ENCODE measurements around the gene FKRP. TPM values are rescaled to one million over a fixed set of nuclear protein-coding genes. Genes with fewer than 3 reads are reported as not detected.
A peak's percentile ranks its signal among the peaks of the same experiment; 100 is the strongest.

The FKRP gene
- total and polyA plus RNA-seq, 2 of the 13 experiments (the other 11 are each of a cell fraction or from before 2014, with no cell fraction given): 7.3 to 9.8 TPM

- TF ChIP-seq MXD1 (CRISPR knock-in tag; IDR thresholded peaks at IDR 0.05): 0 out of 2 replicates have a peak, but pooled peaks have one; percentile 55
- TF ChIP-seq, protein P1, sequence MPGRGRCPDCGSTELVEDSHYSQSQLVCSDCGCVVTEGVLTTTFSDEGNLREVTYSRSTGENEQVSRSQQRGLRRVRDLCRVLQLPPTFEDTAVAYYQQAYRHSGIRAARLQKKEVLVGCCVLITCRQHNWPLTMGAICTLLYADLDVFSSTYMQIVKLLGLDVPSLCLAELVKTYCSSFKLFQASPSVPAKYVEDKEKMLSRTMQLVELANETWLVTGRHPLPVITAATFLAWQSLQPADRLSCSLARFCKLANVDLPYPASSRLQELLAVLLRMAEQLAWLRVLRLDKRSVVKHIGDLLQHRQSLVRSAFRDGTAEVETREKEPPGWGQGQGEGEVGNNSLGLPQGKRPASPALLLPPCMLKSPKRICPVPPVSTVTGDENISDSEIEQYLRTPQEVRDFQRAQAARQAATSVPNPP (CRISPR knock-in tag; IDR thresholded peaks at IDR 0.05): no peak
- TF ChIP-seq HNF4A (CRISPR knock-in tag; IDR thresholded peaks at IDR 0.05): no peak
- TF ChIP-seq STAG1 (CRISPR knock-in tag; IDR thresholded peaks at IDR 0.05): 0 out of 2 replicates have a peak, but pooled peaks have one; percentile 10
- peak; percentile 34; the same call in 1 of the 2 replicates for TF ChIP-seq HINFP (CRISPR knock-in tag; IDR thresholded peaks at IDR 0.05; ENCODE audit: low read depth)
- TF ChIP-seq AGO2 (optimal IDR thresholded peaks at IDR 0.05; ENCODE audit: low read depth, low read length): peak; percentile 88
- TF ChIP-seq, protein P2, sequence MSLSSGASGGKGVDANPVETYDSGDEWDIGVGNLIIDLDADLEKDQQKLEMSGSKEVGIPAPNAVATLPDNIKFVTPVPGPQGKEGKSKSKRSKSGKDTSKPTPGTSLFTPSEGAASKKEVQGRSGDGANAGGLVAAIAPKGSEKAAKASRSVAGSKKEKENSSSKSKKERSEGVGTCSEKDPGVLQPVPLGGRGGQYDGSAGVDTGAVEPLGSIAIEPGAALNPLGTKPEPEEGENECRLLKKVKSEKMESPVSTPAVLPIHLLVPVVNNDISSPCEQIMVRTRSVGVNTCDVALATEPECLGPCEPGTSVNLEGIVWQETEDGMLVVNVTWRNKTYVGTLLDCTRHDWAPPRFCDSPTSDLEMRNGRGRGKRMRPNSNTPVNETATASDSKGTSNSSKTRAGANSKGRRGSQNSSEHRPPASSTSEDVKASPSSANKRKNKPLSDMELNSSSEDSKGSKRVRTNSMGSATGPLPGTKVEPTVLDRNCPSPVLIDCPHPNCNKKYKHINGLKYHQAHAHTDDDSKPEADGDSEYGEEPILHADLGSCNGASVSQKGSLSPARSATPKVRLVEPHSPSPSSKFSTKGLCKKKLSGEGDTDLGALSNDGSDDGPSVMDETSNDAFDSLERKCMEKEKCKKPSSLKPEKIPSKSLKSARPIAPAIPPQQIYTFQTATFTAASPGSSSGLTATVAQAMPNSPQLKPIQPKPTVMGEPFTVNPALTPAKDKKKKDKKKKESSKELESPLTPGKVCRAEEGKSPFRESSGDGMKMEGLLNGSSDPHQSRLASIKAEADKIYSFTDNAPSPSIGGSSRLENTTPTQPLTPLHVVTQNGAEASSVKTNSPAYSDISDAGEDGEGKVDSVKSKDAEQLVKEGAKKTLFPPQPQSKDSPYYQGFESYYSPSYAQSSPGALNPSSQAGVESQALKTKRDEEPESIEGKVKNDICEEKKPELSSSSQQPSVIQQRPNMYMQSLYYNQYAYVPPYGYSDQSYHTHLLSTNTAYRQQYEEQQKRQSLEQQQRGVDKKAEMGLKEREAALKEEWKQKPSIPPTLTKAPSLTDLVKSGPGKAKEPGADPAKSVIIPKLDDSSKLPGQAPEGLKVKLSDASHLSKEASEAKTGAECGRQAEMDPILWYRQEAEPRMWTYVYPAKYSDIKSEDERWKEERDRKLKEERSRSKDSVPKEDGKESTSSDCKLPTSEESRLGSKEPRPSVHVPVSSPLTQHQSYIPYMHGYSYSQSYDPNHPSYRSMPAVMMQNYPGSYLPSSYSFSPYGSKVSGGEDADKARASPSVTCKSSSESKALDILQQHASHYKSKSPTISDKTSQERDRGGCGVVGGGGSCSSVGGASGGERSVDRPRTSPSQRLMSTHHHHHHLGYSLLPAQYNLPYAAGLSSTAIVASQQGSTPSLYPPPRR (CRISPR knock-in tag; IDR thresholded peaks at IDR 0.05; ENCODE audit: borderline replicate concordance): no peak; the same call in 1 of the 2 replicates
- peak; percentile 96 for TF ChIP-seq ZC3H13 (CRISPR knock-in tag; IDR thresholded peaks at IDR 0.05)
- TF ChIP-seq EED (CRISPR knock-in tag; IDR thresholded peaks at IDR 0.05): no peak
- no peak for TF ChIP-seq ZZZ3 (CRISPR knock-in tag; IDR thresholded peaks at IDR 0.05; ENCODE audit: borderline replicate concordance)
- peak; percentile 85 for TF ChIP-seq TGIF2 (CRISPR knock-in tag; IDR thresholded peaks at IDR 0.05)
- TF ChIP-seq, protein P3, sequence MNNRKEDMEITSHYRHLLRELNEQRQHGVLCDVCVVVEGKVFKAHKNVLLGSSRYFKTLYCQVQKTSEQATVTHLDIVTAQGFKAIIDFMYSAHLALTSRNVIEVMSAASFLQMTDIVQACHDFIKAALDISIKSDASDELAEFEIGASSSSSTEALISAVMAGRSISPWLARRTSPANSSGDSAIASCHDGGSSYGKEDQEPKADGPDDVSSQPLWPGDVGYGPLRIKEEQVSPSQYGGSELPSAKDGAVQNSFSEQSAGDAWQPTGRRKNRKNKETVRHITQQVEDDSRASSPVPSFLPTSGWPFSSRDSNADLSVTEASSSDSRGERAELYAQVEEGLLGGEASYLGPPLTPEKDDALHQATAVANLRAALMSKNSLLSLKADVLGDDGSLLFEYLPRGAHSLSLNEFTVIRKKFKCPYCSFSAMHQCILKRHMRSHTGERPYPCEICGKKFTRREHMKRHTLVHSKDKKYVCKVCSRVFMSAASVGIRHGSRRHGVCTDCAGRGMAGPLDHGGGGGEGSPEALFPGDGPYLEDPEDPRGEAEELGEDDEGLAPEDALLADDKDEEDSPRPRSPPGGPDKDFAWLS (CRISPR knock-in tag; IDR thresholded peaks at IDR 0.05; ENCODE audit: borderline replicate concordance): no peak
- TF ChIP-seq, protein P4, sequence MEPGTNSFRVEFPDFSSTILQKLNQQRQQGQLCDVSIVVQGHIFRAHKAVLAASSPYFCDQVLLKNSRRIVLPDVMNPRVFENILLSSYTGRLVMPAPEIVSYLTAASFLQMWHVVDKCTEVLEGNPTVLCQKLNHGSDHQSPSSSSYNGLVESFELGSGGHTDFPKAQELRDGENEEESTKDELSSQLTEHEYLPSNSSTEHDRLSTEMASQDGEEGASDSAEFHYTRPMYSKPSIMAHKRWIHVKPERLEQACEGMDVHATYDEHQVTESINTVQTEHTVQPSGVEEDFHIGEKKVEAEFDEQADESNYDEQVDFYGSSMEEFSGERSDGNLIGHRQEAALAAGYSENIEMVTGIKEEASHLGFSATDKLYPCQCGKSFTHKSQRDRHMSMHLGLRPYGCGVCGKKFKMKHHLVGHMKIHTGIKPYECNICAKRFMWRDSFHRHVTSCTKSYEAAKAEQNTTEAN (CRISPR knock-in tag; conservative IDR thresholded peaks at IDR 0.05): no peak
- TF ChIP-seq, protein P5, sequence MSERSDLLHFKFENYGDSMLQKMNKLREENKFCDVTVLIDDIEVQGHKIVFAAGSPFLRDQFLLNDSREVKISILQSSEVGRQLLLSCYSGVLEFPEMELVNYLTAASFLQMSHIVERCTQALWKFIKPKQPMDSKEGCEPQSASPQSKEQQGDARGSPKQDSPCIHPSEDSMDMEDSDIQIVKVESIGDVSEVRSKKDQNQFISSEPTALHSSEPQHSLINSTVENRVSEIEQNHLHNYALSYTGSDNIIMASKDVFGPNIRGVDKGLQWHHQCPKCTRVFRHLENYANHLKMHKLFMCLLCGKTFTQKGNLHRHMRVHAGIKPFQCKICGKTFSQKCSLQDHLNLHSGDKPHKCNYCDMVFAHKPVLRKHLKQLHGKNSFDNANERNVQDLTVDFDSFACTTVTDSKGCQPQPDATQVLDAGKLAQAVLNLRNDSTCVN (CRISPR knock-in tag; IDR thresholded peaks at IDR 0.05; ENCODE audit: borderline replicate concordance): no peak; the same call in 1 of the 2 replicates
- TF ChIP-seq ZNF616 (CRISPR knock-in tag; IDR thresholded peaks at IDR 0.05; ENCODE audit: low read depth): no peak
These were observed 38.6 kb downstream of the FKRP start (continued) for GRCh38 chr19:46784262-46785053.
